ENCODE data around the gene GNB1L. TPM values are rescaled to one million over a fixed set of nuclear protein-coding genes. Genes with fewer than 3 reads are reported as not detected.

GNB1L gene
- total RNA-seq, 1 experiment from 2014 or later: 12.2 TPM

- Histone ChIP-seq H3K4me3 (ENCODE audit: low read depth in 2 of 2, low read length in 2 of 2) (no peak overlapping the region), H3K27ac (ENCODE audit: low read length) (no peak overlapping the region), H3K27me3 (ENCODE audit: control insufficient read depth, insufficient read depth, low read length) (no peaks in the 10 kb centered on the region), H3K9me3 (ENCODE audit: control insufficient read depth, insufficient read depth, low read depth, low read length) (no peaks in the 10 kb centered on the region), H3K4me1 (ENCODE audit: control insufficient read depth, insufficient read depth, low read length) (peaks cover 3% of the 10 kb centered on the region; the same call in 1 of the 2 replicates), H3K36me3 (ENCODE audit: control insufficient read depth, insufficient read depth, low read length) (no peaks in the 10 kb centered on the region)
- in situ Hi-C loops (cut with HindIII; ENCODE audit: low pct_unique_long_range_greater_than_20kb, low sequenced_read_pairs): no loop called here
- TF ChIP-seq CTCF (IDR thresholded peaks at IDR 0.05) (no peak), SIN3A (IDR thresholded peaks at IDR 0.05; ENCODE audit: borderline replicate concordance, insufficient read depth, low read depth, low read length) (no peak), POLR2AphosphoS5 (IDR thresholded peaks at IDR 0.05; ENCODE audit: low read depth, low read length) (peak; percentile 53)
- intact Hi-C loops (cut with micrococcal nuclease; ENCODE audit: unreplicated experiment): no loop called here
- ATAC-seq (no peak), DNase-seq (ENCODE audit: low read depth, low spot score) (no peak)
- ChIA-PET POLR2A (no interaction called here), CTCF (interaction anchor here (1.3 kb wide), 1 partner anchor 42 kb away, joined by 3 read pairs; no protein-coding TSS in a partner anchor)
- BruUV-seq (replicated peaks): TSS peak; percentile 35
Observed at GRCh38 chr22:19772673-19773469, 81.8 kb downstream of the GNB1L start.

- BruUV-seq (replicated peaks): no TSS peak
Observed at GRCh38 chr22:19772422-19772672, 82.3 kb downstream of the GNB1L start.

More at GRCh38 chr22:19772422-19772672, 82.3 kb downstream of the GNB1L start:
- ChIA-PET POLR2A (no interaction called here), CTCF (no interaction called here)
- ATAC-seq (no peak), DNase-seq (ENCODE audit: low read depth, low spot score) (no peak)
- TF ChIP-seq CTCF (IDR thresholded peaks at IDR 0.05): no peak
- no peak for TF ChIP-seq SIN3A (IDR thresholded peaks at IDR 0.05; ENCODE audit: borderline replicate concordance, insufficient read depth, low read depth, low read length)
- no peak for TF ChIP-seq REST (IDR thresholded peaks at IDR 0.05; ENCODE audit: insufficient read depth in 1 of 2, low read depth in 2 of 2, low read length in 1 of 2)
- no peak for TF ChIP-seq POLR2AphosphoS5 (IDR thresholded peaks at IDR 0.05; ENCODE audit: low read depth, low read length)
- no peak for TF ChIP-seq TCF7L2 (IDR thresholded peaks at IDR 0.05; ENCODE audit: low read depth, low read length)
- in situ Hi-C loops (cut with HindIII; ENCODE audit: low pct_unique_long_range_greater_than_20kb, low sequenced_read_pairs): no loop called here
- Histone ChIP-seq H3K4me1 (ENCODE audit: control insufficient read depth, insufficient read depth, low read length) (peaks cover 7% of the 10 kb centered on the region), H3K27ac (ENCODE audit: low read length) (no peak overlapping the region), H3K36me3 (ENCODE audit: control insufficient read depth, insufficient read depth, low read length) (no peaks in the 10 kb centered on the region), H3K4me3 (ENCODE audit: low read depth in 2 of 2, low read length in 2 of 2) (no peak overlapping the region), H3K27me3 (ENCODE audit: control insufficient read depth, insufficient read depth, low read length) (no peaks in the 10 kb centered on the region), H3K9me3 (ENCODE audit: control insufficient read depth, insufficient read depth, low read depth, low read length) (no peaks in the 10 kb centered on the region)
- intact Hi-C loops (cut with micrococcal nuclease; ENCODE audit: unreplicated experiment): no loop called here

All from Panc1 (cell line).